Vagina (tissue), 2 donors: Measurements from ENCODE around the gene DKK3.

Experiments used
- CTCF ChIP-seq, 3 experiments: fragments of 450-650 bp in 2 of 3; fragments of 200-600 bp in 1 of 3; sonication (generic) in 1 of 3; IDR thresholded peaks; one replicate each; pipeline ENCODE4 v1.5.1; 2017 to 2019; ENCODE audit warnings: antibody characterized with exemption in 3 of 3, mild to moderate bottlenecking in 2 of 3, moderate library complexity in 2 of 3
- POLR2A ChIP-seq, 2 donors: fragments of 450-650 bp; IDR thresholded peaks; one replicate each; pipeline ENCODE4 v1.6.1; 2017; ENCODE audit warnings: antibody characterized with exemption in 2 of 2, mild to moderate bottlenecking in 2 of 2, moderate library complexity in 2 of 2
- POLR2AphosphoS5 ChIP-seq, 2 donors: sonication (generic); formaldehyde crosslinking; IDR thresholded peaks; one replicate each; pipeline ENCODE4 v1.9.0; 2017; ENCODE audit warnings: antibody characterized with exemption in 2 of 2, mild to moderate bottlenecking in 2 of 2, low read depth in 1 of 2; ENCODE audit not compliant: insufficient read depth in 1 of 2

- TF ChIP-seq POLR2AphosphoS5 (IDR thresholded peaks at IDR 0.05; ENCODE audit: insufficient read depth in 1 of 2, low read depth in 1 of 2) (peak; percentile 39 to 67), POLR2A (IDR thresholded peaks at IDR 0.05) (no peak), CTCF (IDR thresholded peaks at IDR 0.05) (no peak)
Measured at GRCh38 chr11:11973361-11973800, 35.0 kb downstream of the DKK3 start.
